Loucy (cell line): ENCODE results near the gene C14orf180.

ENCODE experiments used
- H2AFZ ChIP-seq: fragments of 200-600 bp; sonication (generic); 2 replicates; pipeline ENCODE4 v1.6.0; 2016; ENCODE audit warnings: antibody characterized with exemption, mild to moderate bottlenecking, low read length, moderate library complexity
- H3F3A ChIP-seq: fragments of 200-600 bp; 2 replicates; pipeline ENCODE4 v1.6.0; 2016; ENCODE audit warnings: antibody characterized with exemption, low read depth, mild to moderate bottlenecking
- H3K27me3 ChIP-seq: fragments of 200-600 bp; sonication (generic); 2 replicates; pipeline ENCODE4 v1.6.1; 2014; ENCODE audit warnings: low read length, mild to moderate bottlenecking; ENCODE audit not compliant: insufficient read depth, poor library complexity, severe bottlenecking
- H3K36me3 ChIP-seq: fragments of 200-600 bp; sonication (generic); 2 replicates; pipeline ENCODE4 v1.6.1; 2016; ENCODE audit warnings: low read length; ENCODE audit not compliant: insufficient read depth
- H3K4me1 ChIP-seq: fragments of 200-600 bp; sonication (generic); 2 replicates; pipeline ENCODE4 v1.5.1; 2014; ENCODE audit warnings: low read length, mild to moderate bottlenecking; ENCODE audit not compliant: insufficient read depth, poor library complexity, severe bottlenecking
- H3K4me2 ChIP-seq: fragments of 200-600 bp; sonication (generic); 2 replicates; pipeline ENCODE4 v1.6.0; 2014; ENCODE audit warnings: antibody characterized with exemption, low read length, low read depth, mild to moderate bottlenecking; ENCODE audit not compliant: poor library complexity, severe bottlenecking
- H3K4me3 ChIP-seq: fragments of 200-600 bp; sonication (generic); 2 replicates; pipeline ENCODE4 v1.5.1; 2014; ENCODE audit warnings: low read length, mild to moderate bottlenecking, mixed read lengths; ENCODE audit not compliant: poor library complexity, severe bottlenecking
- H3K79me2 ChIP-seq: fragments of 200-600 bp; sonication (generic); 2 replicates; pipeline ENCODE4 v1.6.1; 2014; ENCODE audit warnings: low read length; ENCODE audit not compliant: insufficient read depth
- H3K9ac ChIP-seq: fragments of 200-600 bp; sonication (generic); 2 replicates; pipeline ENCODE4 v1.6.0; 2014; ENCODE audit warnings: mild to moderate bottlenecking, low read depth, low read length, moderate library complexity; ENCODE audit not compliant: poor library complexity, severe bottlenecking
- H3K9me2 ChIP-seq: fragments of 200-600 bp; sonication (generic); replicated peaks from 2 replicates; pipeline ENCODE4 v1.6.1; 2016; ENCODE audit warnings: low read depth, low read length, mixed read lengths
- H3K9me3 ChIP-seq: fragments of 200-600 bp; sonication (generic); 2 replicates; pipeline ENCODE4 v1.6.1; 2014; ENCODE audit warnings: mild to moderate bottlenecking, antibody characterized with exemption, low read length, low read depth; ENCODE audit not compliant: insufficient read depth
- H4K20me1 ChIP-seq: fragments of 200-600 bp; sonication (generic); 2 replicates; pipeline ENCODE4 v1.6.0; 2014; ENCODE audit warnings: antibody characterized with exemption, low read length, mild to moderate bottlenecking; ENCODE audit not compliant: insufficient read depth, poor library complexity, severe bottlenecking
- CTCF ChIP-seq: fragments of 200-600 bp; sonication (generic); conservative IDR thresholded peaks from 2 replicates; pipeline ENCODE4 v1.5.1; 2014; ENCODE audit warnings: mild to moderate bottlenecking, antibody characterized with exemption, low read length
- EZH2phosphoT487 ChIP-seq: fragments of 200-600 bp; IDR thresholded peaks from 2 replicates; pipeline ENCODE4 v1.6.1; 2018; ENCODE audit warnings: antibody characterized with exemption, mild to moderate bottlenecking, moderate library complexity, borderline replicate concordance

The C14orf180 gene

GRCh38 chr14:104581521-104581920, 2.0 kb downstream of the C14orf180 start:
- Histone ChIP-seq H3K9me3 (no peaks in the 10 kb centered on the region), H3K9me2 (no peaks in the 10 kb centered on the region), H4K20me1 (no peaks in the 10 kb centered on the region), H3K4me1 (no peaks in the 10 kb centered on the region), H3K9ac (no peak overlapping the region), H3K4me2 (no peak overlapping the region), H2AFZ (no peak overlapping the region), H3K79me2 (no peaks in the 10 kb centered on the region), H3K36me3 (no peaks in the 10 kb centered on the region), H3K4me3 (no peak overlapping the region), H3K27me3 (no peaks in the 10 kb centered on the region), H3F3A (no peaks in the 10 kb centered on the region)
- TF ChIP-seq CTCF (no peak), EZH2phosphoT487 (no peak)

GRCh38 chr14:104582005-104582404, 2.4 kb downstream of the C14orf180 start:
- H3K27me3 ChIP-seq = no peaks in the 10 kb centered on the region
- no peaks in the 10 kb centered on the region for H3K4me1 ChIP-seq
- no peaks in the 10 kb centered on the region for H3F3A ChIP-seq
- no peak overlapping the region for H3K4me3 ChIP-seq
- no peaks in the 10 kb centered on the region for H3K9me3 ChIP-seq
- H3K79me2 ChIP-seq = no peaks in the 10 kb centered on the region
- H3K9me2 ChIP-seq = no peaks in the 10 kb centered on the region
- H3K4me2 ChIP-seq = no peak overlapping the region
- no peaks in the 10 kb centered on the region for H3K36me3 ChIP-seq
- H2AFZ ChIP-seq = no peak overlapping the region
- TF ChIP-seq EZH2phosphoT487 (no peak), CTCF (no peak)
- no peak overlapping the region for H3K9ac ChIP-seq
- H4K20me1 ChIP-seq = no peaks in the 10 kb centered on the region

- no peak overlapping the region for H3K4me2 ChIP-seq
- TF ChIP-seq CTCF = no peak
- no peak for TF ChIP-seq EZH2phosphoT487
- no peaks in the 10 kb centered on the region for H3K27me3 ChIP-seq
Measured at GRCh38 chr14:104582662-104583061, 3.1 kb downstream of the C14orf180 start.

More at GRCh38 chr14:104582662-104583061, 3.1 kb downstream of the C14orf180 start:
- H3K9me3 ChIP-seq = no peaks in the 10 kb centered on the region
- H4K20me1 ChIP-seq = no peaks in the 10 kb centered on the region
- no peaks in the 10 kb centered on the region for H3K9me2 ChIP-seq
- no peak overlapping the region for H3K9ac ChIP-seq
- no peaks in the 10 kb centered on the region for H3F3A ChIP-seq
- H3K36me3 ChIP-seq = no peaks in the 10 kb centered on the region
- no peaks in the 10 kb centered on the region for H3K4me1 ChIP-seq
- no peak overlapping the region for H3K4me3 ChIP-seq
- no peaks in the 10 kb centered on the region for H3K79me2 ChIP-seq
- no peak overlapping the region for H2AFZ ChIP-seq
